HCT116 (cell line): ENCODE measurements around the gene TRERF1. TPM values are rescaled to one million over a fixed set of nuclear protein-coding genes. Genes with fewer than 3 reads are reported as not detected.

Experiments used
- ATAC-seq: fragments of 200-7000 bp; cut with Tn5 transposase; 2 replicates; pipeline ENCODE4 v1.9.1; 2020; ENCODE audit warnings: mild to moderate bottlenecking, moderate library complexity
- BruUV-seq: library from RNA; stranded (reverse); fragments of 400-500 nt; replicated peaks from 2 replicates; lab custom pipeline; 2021; lab: Mats Ljungman, UMichigan
- CTCF ChIA-PET: fragments of 300-600 bp; sonication (Branson Sonifier 250); formaldehyde crosslinking; loops from one replicate; lab custom pipeline; 2021; ENCODE audit warnings: antibody characterized with exemption; lab: Charles Lee
- POLR2A ChIA-PET: fragments of 300-600, 350-600 bp; sonication (Branson Sonifier 250); formaldehyde crosslinking; loops from one replicate; lab custom pipeline; 2021; ENCODE audit warnings: antibody characterized with exemption; lab: Charles Lee
- RAD21 ChIA-PET, 2 experiments: fragments of 300-600 bp; sonication (Branson Sonifier 250); formaldehyde crosslinking; loops; one replicate each; lab custom pipeline; 2023; ENCODE audit warnings: low total read pairs in 2 of 2; ENCODE audit not compliant: uncharacterized antibody in 2 of 2, unreplicated experiment in 2 of 2, low non-redundant PET in 1 of 2; lab: Charles Lee
- DNase-seq: peaks from one replicate; pipeline ENCODE4 v3.0.0-alpha.2; 2010; ENCODE audit warnings: low read depth, low spot score
- H2AFZ ChIP-seq: fragments of 200-600 bp; shearing (Covaris generic), sonication (generic); 2 replicates; pipeline ENCODE4 v1.6.1; 2017; ENCODE audit warnings: low read depth, mixed run types, mixed read lengths, antibody characterized with exemption, low read length; ENCODE audit not compliant: poor library complexity, severe bottlenecking
- H3K27ac ChIP-seq: 2 replicates; pipeline ENCODE4 v1.5.1; 2012; ENCODE audit warnings: low read depth, low read length
- H3K27me3 ChIP-seq: fragments of 200-600 bp; sonication (generic); 2 replicates; pipeline ENCODE4 v1.6.1; 2016; ENCODE audit warnings: mixed run types, low read length, mixed read lengths; ENCODE audit not compliant: insufficient read depth
- H3K36me3 ChIP-seq, 2 experiments: fragments of 200-500 bp in 1 of 2; fragments of 200-600 bp in 1 of 2; sonication (Bioruptor generic) in 1 of 2; sonication (generic) in 1 of 2; 2 replicates each; pipeline versions ENCODE4 v1.5.1 to v1.6.1; 2014 to 2016; ENCODE audit warnings: low read length in 2 of 2, inconsistent platforms in 1 of 2, mixed read lengths in 1 of 2, mixed run types in 1 of 2; ENCODE audit not compliant: insufficient read depth in 2 of 2, control insufficient read depth in 1 of 2
- H3K4me1 ChIP-seq, 2 experiments: fragments of 200-600 bp in 1 of 2; sonication (generic) in 1 of 2; 2 replicates each; pipeline versions ENCODE4 v1.5.1 to v1.6.1; 2012 to 2017; ENCODE audit warnings: low read length in 2 of 2, inconsistent platforms in 1 of 2, mild to moderate bottlenecking in 1 of 2, mixed read lengths in 1 of 2, mixed run types in 1 of 2, moderate library complexity in 1 of 2; ENCODE audit not compliant: insufficient read depth in 2 of 2, control insufficient read depth in 1 of 2
- H3K4me2 ChIP-seq: fragments of 200-600 bp; sonication (generic); 2 replicates; pipeline ENCODE4 v1.6.1; 2017; ENCODE audit warnings: mixed run types, low read length, mixed read lengths
- H3K4me3 ChIP-seq, 2 experiments: fragments of 200-600 bp in 1 of 2; sonication (generic) in 1 of 2; replicated peaks in 1 of 2; 2 replicates each; pipeline ENCODE4 v1.5.1; 2011 to 2016; ENCODE audit warnings: low read length in 2 of 2, control low read depth in 1 of 2, low read depth in 1 of 2, mild to moderate bottlenecking in 1 of 2, mixed read lengths in 1 of 2, mixed run types in 1 of 2
- H3K79me2 ChIP-seq: fragments of 200-600 bp; sonication (generic); 2 replicates; pipeline ENCODE4 v1.6.1; 2017; ENCODE audit warnings: mild to moderate bottlenecking, mixed run types, low read length, moderate library complexity, mixed read lengths; ENCODE audit not compliant: insufficient read depth
- H3K9ac ChIP-seq: fragments of 200-600 bp; sonication (generic); 2 replicates; pipeline ENCODE4 v1.6.1; 2016; ENCODE audit warnings: low read length, mixed read lengths
- H3K9me2 ChIP-seq: fragments of 200-600 bp; sonication (generic), shearing (Covaris generic); 2 replicates; pipeline ENCODE4 v1.6.1; 2017; ENCODE audit warnings: mixed run types, mild to moderate bottlenecking, moderate library complexity; ENCODE audit not compliant: insufficient read depth
- H3K9me3 ChIP-seq, 2 experiments: fragments of 200-500 bp in 1 of 2; fragments of 200-600 bp in 1 of 2; sonication (Bioruptor generic) in 1 of 2; sonication (generic) in 1 of 2; 2 replicates each; pipeline ENCODE4 v1.6.1; 2014 to 2017; ENCODE audit warnings: low read length in 2 of 2, mixed read lengths in 2 of 2, inconsistent platforms in 1 of 2, low read depth in 1 of 2, mild to moderate bottlenecking in 1 of 2, mixed run types in 1 of 2, moderate library complexity in 1 of 2; ENCODE audit not compliant: control insufficient read depth in 1 of 2, insufficient read depth in 1 of 2
- H4K20me1 ChIP-seq: fragments of 200-600 bp; sonication (generic), shearing (Covaris generic); 2 replicates; pipeline ENCODE4 v1.6.1; 2017; ENCODE audit warnings: mixed run types, mild to moderate bottlenecking, moderate library complexity; ENCODE audit not compliant: insufficient read depth
- ATF3 ChIP-seq: IDR thresholded peaks from 2 replicates; pipeline ENCODE4 v1.6.1; 2012
- CBX3 ChIP-seq: IDR thresholded peaks from 2 replicates; pipeline ENCODE4 v1.6.1; 2012; ENCODE audit warnings: low read depth
- CEBPB ChIP-seq: IDR thresholded peaks from 2 replicates; pipeline ENCODE4 v1.6.1; 2012; ENCODE audit warnings: low read depth
- EGR1 ChIP-seq: IDR thresholded peaks from 2 replicates; pipeline ENCODE4 v1.6.1; 2012; ENCODE audit warnings: low read depth
- ELF1 ChIP-seq: IDR thresholded peaks from 2 replicates; pipeline ENCODE4 v1.6.1; 2012; ENCODE audit warnings: low read depth, borderline replicate concordance
- EZH2 ChIP-seq: fragments of 200-600 bp; sonication (generic); IDR thresholded peaks from 2 replicates; pipeline ENCODE4 v1.6.1; 2017; ENCODE audit warnings: antibody characterized with exemption, mixed run types
- FOSL1 ChIP-seq: IDR thresholded peaks from 2 replicates; pipeline ENCODE4 v1.6.1; 2012; ENCODE audit warnings: low read depth
- JUND ChIP-seq: IDR thresholded peaks from 2 replicates; pipeline ENCODE4 v1.6.1; 2012
- MAX ChIP-seq: IDR thresholded peaks from 2 replicates; pipeline ENCODE4 v1.6.1; 2012
- REST ChIP-seq: IDR thresholded peaks from 2 replicates; pipeline ENCODE4 v1.6.1; 2012; ENCODE audit warnings: low read depth
- SIN3A ChIP-seq: IDR thresholded peaks from 2 replicates; pipeline ENCODE4 v1.6.1; 2012; ENCODE audit warnings: low read depth
- SP1 ChIP-seq: IDR thresholded peaks from 2 replicates; pipeline ENCODE4 v1.6.1; 2012; ENCODE audit warnings: low read depth
- SRF ChIP-seq: IDR thresholded peaks from 2 replicates; pipeline ENCODE4 v1.6.1; 2012; ENCODE audit warnings: low read depth
- TCF7L2 ChIP-seq: IDR thresholded peaks from 2 replicates; pipeline ENCODE4 v1.7.0; 2011; ENCODE audit warnings: borderline replicate concordance, inconsistent platforms; ENCODE audit not compliant: insufficient read depth, insufficient read length; ENCODE audit errors: extremely low read depth
- ZBTB33 ChIP-seq: IDR thresholded peaks from 2 replicates; pipeline ENCODE4 v1.6.1; 2011; ENCODE audit warnings: mild to moderate bottlenecking, low read length, moderate library complexity; ENCODE audit not compliant: insufficient replicate concordance; ENCODE audit errors: extremely low read depth
- ZFX ChIP-seq: fragments of 450-650 bp; IDR thresholded peaks from 2 replicates; pipeline ENCODE4 v1.6.1; 2017
- ZNF274 ChIP-seq: fragments of 200-500 bp; sonication (Bioruptor generic); IDR thresholded peaks from 2 replicates; pipeline ENCODE4 v1.6.1; 2014; ENCODE audit warnings: mild to moderate bottlenecking, low read depth, low read length, inconsistent platforms
- intact Hi-C: fragments of 100-400 bp; cut with micrococcal nuclease; formaldehyde crosslinking; loops from 2 replicates; pipeline ENCODE4 v1.10.0; 2022
- total RNA-seq: library from RNA; stranded (reverse); gene quantifications from one replicate; pipeline ENCODE4 v1.2.1, GENCODE V29; 2021; ENCODE audit not compliant: unreplicated experiment

Gene TRERF1
- total RNA-seq, 1 experiment from 2014 or later, result 12.4 TPM

GRCh38 chr6:42332916-42333315 is 118.8 kb downstream of the TRERF1 start:
- Histone ChIP-seq H3K9me3 (no peaks in the 10 kb centered on the region), H3K27me3 (no peaks in the 10 kb centered on the region), H3K4me1 (peaks cover 6 to 7% of the 10 kb centered on the region in 2 experiments), H3K4me2 (no peak overlapping the region), H3K4me3 (no peak overlapping the region), H3K36me3 (no peaks in the 10 kb centered on the region), H2AFZ (no peak overlapping the region), H4K20me1 (no peaks in the 10 kb centered on the region), H3K27ac (no peak overlapping the region), H3K79me2 (no peaks in the 10 kb centered on the region), H3K9me2 (no peaks in the 10 kb centered on the region), H3K9ac (no peak overlapping the region)
- ChIA-PET POLR2A (no interaction called here), CTCF (no interaction called here), RAD21 (no interaction called here)
- DNase-seq, result no peak
- ATAC-seq, result no peak
- TF ChIP-seq CBX3 (no peak), REST (no peak), EGR1 (no peak), ZNF274 (no peak), ELF1 (no peak), TCF7L2 (no peak), FOSL1 (no peak), JUND (no peak), ATF3 (no peak), CEBPB (no peak), ZFX (no peak), MAX (no peak), SP1 (no peak), SRF (no peak), SIN3A (no peak), ZBTB33 (no peak), EZH2 (no peak)
- intact Hi-C loops, result no loop called here
- BruUV-seq, result no TSS peak
